OCI-LY7 (cell line): Measurements from ENCODE around the gene HSPH1.

Experiments used
- CTCF ChIP-seq: fragments of 200-600 bp; sonication (generic); conservative IDR thresholded peaks from 2 replicates; pipeline ENCODE4 v1.5.1; 2014; ENCODE audit warnings: mild to moderate bottlenecking, antibody characterized with exemption, low read length, moderate library complexity, mixed read lengths
- EZH2phosphoT487 ChIP-seq: fragments of 200-600 bp; sonication (generic); IDR thresholded peaks from 2 replicates; pipeline ENCODE4 v1.6.1; 2018; ENCODE audit warnings: low read depth, borderline replicate concordance, mild to moderate bottlenecking, mixed run types, antibody characterized with exemption, low read length, moderate library complexity, mixed read lengths

- no peak for TF ChIP-seq CTCF
- no peak for TF ChIP-seq EZH2phosphoT487
Observed at GRCh38 chr13:31160857-31161556, 697 bp downstream of the HSPH1 start.
